Body of pancreas (tissue), 4 donors: ENCODE results near the gene PRODH2. TPM values are rescaled to one million over a fixed set of nuclear protein-coding genes. Genes with fewer than 3 reads are reported as not detected.

Experiments
- ATAC-seq: fragments of 150-250 bp; one replicate; pipeline ENCODE4 v1.9.1; 2016
- DNase-seq, 4 donors: peaks; one replicate each; pipeline ENCODE4 v3.0.0-alpha.2; 2019
- H3K27ac ChIP-seq, 4 donors: fragments of 200-600 bp; sonication (generic); 1 replicate in 3 of 4; 2 replicates in 1 of 4; pipeline versions ENCODE4 v1.5.1 to v1.6.1; 2016 to 2019; ENCODE audit warnings: mild to moderate bottlenecking in 1 of 4, mixed read lengths in 1 of 4, moderate library complexity in 1 of 4
- H3K27me3 ChIP-seq, 2 donors: fragments of 200-600 bp; sonication (generic); one replicate each; pipeline ENCODE4 v1.6.0; 2016; ENCODE audit warnings: mild to moderate bottlenecking in 1 of 2
- H3K36me3 ChIP-seq, 2 donors: fragments of 200-600 bp; sonication (generic); replicated peaks in 1 of 2; 2 replicates each; pipeline ENCODE4 v1.5.1; 2016; ENCODE audit warnings: low read depth in 2 of 2; ENCODE audit not compliant: insufficient read depth in 1 of 2
- H3K4me1 ChIP-seq: fragments of 200-600 bp; sonication (generic); one replicate; pipeline ENCODE4 v1.6.0; 2016
- H3K4me3 ChIP-seq, 2 donors: fragments of 200-600 bp; sonication (generic); 1 replicate in 1 of 2; 2 replicates in 1 of 2; pipeline ENCODE4 v1.5.1; 2016 to 2019
- H3K9me3 ChIP-seq, 3 donors: fragments of 200-600 bp; sonication (generic); 1 replicate in 2 of 3; 2 replicates in 1 of 3; pipeline ENCODE4 v1.5.1; 2016
- CTCF ChIP-seq, 7 experiments: fragments of 450-650 bp in 4 of 7; fragments of 200-600 bp in 3 of 7; sonication (generic) in 3 of 7; IDR thresholded peaks; one replicate each; pipeline ENCODE4 v1.5.1; 2016 to 2019; ENCODE audit warnings: antibody characterized with exemption in 7 of 7
- POLR2A ChIP-seq, 3 donors: fragments of 450-650 bp; IDR thresholded peaks; one replicate each; pipeline ENCODE4 v1.6.1; 2016; ENCODE audit warnings: antibody characterized with exemption in 3 of 3, mild to moderate bottlenecking in 2 of 3
- WGBS, 2 donors: methylation state at CpG; one replicate each; pipeline ENCODE4 v1.1.5; 2017; 5-methylcytosine and 5-hydroxymethylcytosine counted together
- intact Hi-C: fragments of 100-400 bp; cut with DNase I; formaldehyde crosslinking; loops from one replicate; pipeline ENCODE4 v1.15.1; 2023
- total RNA-seq, 2 donors: library from RNA; depleted of rRNA; stranded (reverse); fragments of >200 nt; gene quantifications; one replicate each; pipeline ENCODE4 v1.1.0, GENCODE V29; 2016

Gene PRODH2
- total RNA-seq, 2 donors from 2014 or later: 0.99 to 3.9 TPM

- no peak for TF ChIP-seq CTCF (IDR thresholded peaks at IDR 0.05)
- no peak for TF ChIP-seq POLR2A (IDR thresholded peaks at IDR 0.05)
- WGBS, 2 donors: 88 to 90% methylated on average over 9 of the region's 9 CpGs
- intact Hi-C loops: no loop called here
Measured at GRCh38 chr19:35781650-35782049, 31.0 kb downstream of the PRODH2 start.

GRCh38 chr19:35780717-35781116, 31.9 kb downstream of the PRODH2 start:
- WGBS, 2 donors: 86 to 90% methylated on average over 3 to 15 of the region's 20 CpGs
- intact Hi-C loops: no loop called here
- no peaks in the 10 kb centered on the region for H3K36me3 ChIP-seq

More at GRCh38 chr19:35781650-35782049, 31.0 kb downstream of the PRODH2 start:
- no peaks in the 10 kb centered on the region for H3K9me3 ChIP-seq
- DNase-seq: no peak
- no peaks in the 10 kb centered on the region for H3K27me3 ChIP-seq
- H3K27ac ChIP-seq: no peak overlapping the region
- ATAC-seq: no peak
- H3K36me3 ChIP-seq: no peaks in the 10 kb centered on the region
- no peak overlapping the region for H3K4me3 ChIP-seq
- H3K4me1 ChIP-seq: no peaks in the 10 kb centered on the region

GRCh38 chr19:35780058-35780457, 32.6 kb downstream of the PRODH2 start:
- Histone ChIP-seq H3K9me3 (no peaks in the 10 kb centered on the region), H3K27me3 (no peaks in the 10 kb centered on the region), H3K27ac (no peak overlapping the region), H3K4me3 (no peak overlapping the region), H3K4me1 (peaks cover 7% of the 10 kb centered on the region), H3K36me3 (no peaks in the 10 kb centered on the region)
- intact Hi-C loops: no loop called here
- DNase-seq (no peak), ATAC-seq (no peak)
- 92 to 93% methylated on average over 14 to 16 of the region's 16 CpGs for WGBS, 2 donors
- TF ChIP-seq CTCF (IDR thresholded peaks at IDR 0.05): no peak
- TF ChIP-seq POLR2A (IDR thresholded peaks at IDR 0.05): no peak

More at GRCh38 chr19:35780717-35781116, 31.9 kb downstream of the PRODH2 start:
- H3K4me1 ChIP-seq: peaks cover 6% of the 10 kb centered on the region
- no peaks in the 10 kb centered on the region for H3K9me3 ChIP-seq
- H3K4me3 ChIP-seq: no peak overlapping the region
- H3K27ac ChIP-seq: no peak overlapping the region
- DNase-seq: no peak
- no peak for ATAC-seq
- TF ChIP-seq POLR2A (IDR thresholded peaks at IDR 0.05) (no peak), CTCF (IDR thresholded peaks at IDR 0.05) (no peak)
- no peaks in the 10 kb centered on the region for H3K27me3 ChIP-seq

- WGBS, 2 donors: 87 to 90% methylated on average over 8 of the region's 8 CpGs
- H3K4me1 ChIP-seq: peaks cover 14% of the 10 kb centered on the region
- H3K9me3 ChIP-seq: no peaks in the 10 kb centered on the region
- intact Hi-C loops: no loop called here
- H3K27ac ChIP-seq: no peak overlapping the region
- H3K4me3 ChIP-seq: no peak overlapping the region
- TF ChIP-seq CTCF (IDR thresholded peaks at IDR 0.05) (no peak), POLR2A (IDR thresholded peaks at IDR 0.05) (no peak)
- no peaks in the 10 kb centered on the region for H3K36me3 ChIP-seq
- H3K27me3 ChIP-seq: no peaks in the 10 kb centered on the region
- ATAC-seq (no peak), DNase-seq (no peak)
Measured at GRCh38 chr19:35779033-35779432, 33.6 kb downstream of the PRODH2 start.

- 68 to 89% methylated on average over 5 of the region's 7 CpGs for WGBS, 2 donors
- intact Hi-C loops: no loop called here
- DNase-seq (no peak), ATAC-seq (no peak)
- H3K4me3 ChIP-seq: no peak overlapping the region
- peaks cover 14% of the 10 kb centered on the region for H3K4me1 ChIP-seq
- H3K27ac ChIP-seq: no peak overlapping the region
- no peaks in the 10 kb centered on the region for H3K9me3 ChIP-seq
- H3K27me3 ChIP-seq: no peaks in the 10 kb centered on the region
- TF ChIP-seq CTCF (IDR thresholded peaks at IDR 0.05): no peak
- no peak for TF ChIP-seq POLR2A (IDR thresholded peaks at IDR 0.05)
- no peaks in the 10 kb centered on the region for H3K36me3 ChIP-seq
Measured at GRCh38 chr19:35777961-35778360, 34.7 kb downstream of the PRODH2 start.
